Omental fat pad (tissue), 4 donors: ENCODE results near the gene UBAP1L. TPM values are rescaled to one million over a fixed set of nuclear protein-coding genes. Genes with fewer than 3 reads are reported as not detected.

ENCODE experiments used
- ATAC-seq: fragments of 150-250 bp; one replicate; pipeline ENCODE4 v1.9.1; 2016; ENCODE audit warnings: mild to moderate bottlenecking, moderate library complexity; ENCODE audit not compliant: low FRiP score
- DNase-seq: peaks from one replicate; pipeline ENCODE4 v3.0.0-alpha.2; 2019; ENCODE audit warnings: low spot score
- total RNA-seq, 4 donors: library from RNA; depleted of rRNA; stranded (reverse); fragments of >200 nt; gene quantifications; one replicate each; pipeline ENCODE4 v1.1.0, GENCODE V29; 2016
- TF ChIP-seq, protein P1 (sequence below), 3 donors: fragments of 450-650 bp; IDR thresholded peaks; one replicate each; pipeline ENCODE4 v1.5.1; 2016 to 2017; ENCODE audit warnings: antibody characterized with exemption in 3 of 3, mild to moderate bottlenecking in 3 of 3, moderate library complexity in 2 of 3

Gene UBAP1L
- total RNA-seq, 4 donors from 2014 or later: 2.9 to 5.6 (median 4.6) TPM

DNA sequence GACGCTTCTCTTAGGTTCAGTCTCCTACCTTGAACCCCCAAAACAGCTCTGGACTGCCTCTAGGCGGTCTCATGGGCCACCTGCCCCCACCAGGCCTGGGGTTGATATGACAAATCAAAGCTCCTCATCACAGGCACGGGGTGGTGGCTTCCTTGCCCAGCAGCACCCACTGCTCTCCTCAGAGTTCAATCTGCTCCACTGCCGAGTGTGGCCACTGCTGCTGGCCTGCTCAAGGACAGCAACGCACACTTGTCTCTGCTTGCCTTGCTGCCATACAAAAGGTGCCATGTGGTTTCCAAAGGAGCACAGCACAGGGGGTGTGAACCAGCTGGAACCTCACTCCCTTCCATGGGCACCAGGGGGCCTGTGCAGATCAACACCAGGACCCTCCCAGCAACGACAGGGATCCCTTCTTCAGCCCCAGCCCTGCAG, 28.3 kb downstream of the UBAP1L start:
- ATAC-seq (no peak), DNase-seq (no peak)
- TF ChIP-seq, protein P1, sequence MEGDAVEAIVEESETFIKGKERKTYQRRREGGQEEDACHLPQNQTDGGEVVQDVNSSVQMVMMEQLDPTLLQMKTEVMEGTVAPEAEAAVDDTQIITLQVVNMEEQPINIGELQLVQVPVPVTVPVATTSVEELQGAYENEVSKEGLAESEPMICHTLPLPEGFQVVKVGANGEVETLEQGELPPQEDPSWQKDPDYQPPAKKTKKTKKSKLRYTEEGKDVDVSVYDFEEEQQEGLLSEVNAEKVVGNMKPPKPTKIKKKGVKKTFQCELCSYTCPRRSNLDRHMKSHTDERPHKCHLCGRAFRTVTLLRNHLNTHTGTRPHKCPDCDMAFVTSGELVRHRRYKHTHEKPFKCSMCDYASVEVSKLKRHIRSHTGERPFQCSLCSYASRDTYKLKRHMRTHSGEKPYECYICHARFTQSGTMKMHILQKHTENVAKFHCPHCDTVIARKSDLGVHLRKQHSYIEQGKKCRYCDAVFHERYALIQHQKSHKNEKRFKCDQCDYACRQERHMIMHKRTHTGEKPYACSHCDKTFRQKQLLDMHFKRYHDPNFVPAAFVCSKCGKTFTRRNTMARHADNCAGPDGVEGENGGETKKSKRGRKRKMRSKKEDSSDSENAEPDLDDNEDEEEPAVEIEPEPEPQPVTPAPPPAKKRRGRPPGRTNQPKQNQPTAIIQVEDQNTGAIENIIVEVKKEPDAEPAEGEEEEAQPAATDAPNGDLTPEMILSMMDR (IDR thresholded peaks at IDR 0.05): no peak

DNA sequence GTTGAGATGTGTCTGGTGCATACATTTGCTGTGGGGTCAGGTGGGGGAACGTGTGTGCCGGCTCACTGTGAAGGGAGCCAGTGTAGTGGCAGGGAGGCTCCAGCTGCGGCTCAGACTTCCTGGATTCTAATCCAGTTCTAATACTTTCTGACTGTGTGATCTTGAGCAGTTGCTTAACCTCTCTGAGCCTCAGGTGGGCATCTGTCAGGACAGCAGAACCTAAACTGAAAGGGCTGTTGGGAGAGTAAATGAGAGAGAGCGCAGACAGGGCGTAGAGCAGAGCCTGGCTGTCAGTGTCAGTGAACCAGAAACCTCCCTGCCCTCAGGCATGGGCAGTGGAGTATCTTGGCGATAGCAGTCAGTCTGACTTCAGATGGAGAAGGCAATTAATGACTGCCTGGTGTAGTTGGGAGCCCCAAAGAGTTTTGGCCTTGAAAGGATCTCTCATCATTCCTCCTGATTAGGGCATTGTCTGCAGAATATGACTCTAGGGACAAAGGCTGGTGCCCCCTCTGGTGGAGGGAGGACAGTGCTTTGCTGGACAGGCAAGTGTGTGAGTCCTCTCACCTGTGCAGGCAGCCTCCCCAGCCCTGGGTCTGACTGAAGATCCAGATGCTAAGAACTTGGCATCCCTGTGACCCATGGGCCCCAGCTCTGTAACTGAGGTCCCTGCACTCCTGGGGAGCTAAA, 28.9 kb downstream of the UBAP1L start:
- DNase-seq (no peak), ATAC-seq (no peak)
- TF ChIP-seq, protein P1 (IDR thresholded peaks at IDR 0.05): no peak

GRCh38 chr15:65085207-65085753, 29.7 kb downstream of the UBAP1L start:
- TF ChIP-seq, protein P1 (IDR thresholded peaks at IDR 0.05): no peak
- DNase-seq (no peak), ATAC-seq (no peak)

DNA sequence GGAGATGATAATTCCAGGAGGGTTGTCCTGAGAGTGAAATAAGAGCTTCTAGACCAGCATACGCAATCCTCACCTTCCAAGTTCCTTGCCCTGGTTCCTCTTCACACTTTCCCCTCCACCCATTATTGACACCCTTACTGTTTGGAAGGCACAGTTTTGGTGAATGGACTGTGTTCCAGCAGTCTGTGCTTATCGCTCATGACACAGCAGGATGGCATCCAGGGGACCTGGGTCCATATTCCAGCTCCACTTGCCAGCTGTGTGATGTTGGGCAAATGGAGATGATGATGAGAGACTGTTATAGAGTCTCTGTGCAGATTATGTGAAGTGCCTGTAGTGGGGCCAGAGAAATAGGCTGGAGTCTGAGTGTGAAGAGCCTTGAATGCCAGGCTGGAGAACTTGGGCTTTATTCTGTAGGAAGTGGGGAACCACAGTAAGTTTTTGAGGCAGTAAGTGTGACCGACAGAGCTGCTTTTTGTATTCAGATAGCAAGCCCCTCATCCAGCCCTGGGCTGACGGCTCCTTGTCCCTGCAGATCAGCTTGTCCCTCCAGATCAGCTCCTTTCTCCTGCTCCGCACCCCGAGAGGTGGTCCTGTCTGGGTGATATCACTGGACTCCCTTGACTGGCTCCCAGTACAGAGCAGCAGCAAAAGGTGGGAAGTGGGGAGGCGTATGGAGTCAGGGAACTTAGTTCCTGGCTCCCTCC, 30.3 kb downstream of the UBAP1L start:
- TF ChIP-seq, protein P1 (IDR thresholded peaks at IDR 0.05): no peak
- ATAC-seq (no peak), DNase-seq (no peak)

DNA sequence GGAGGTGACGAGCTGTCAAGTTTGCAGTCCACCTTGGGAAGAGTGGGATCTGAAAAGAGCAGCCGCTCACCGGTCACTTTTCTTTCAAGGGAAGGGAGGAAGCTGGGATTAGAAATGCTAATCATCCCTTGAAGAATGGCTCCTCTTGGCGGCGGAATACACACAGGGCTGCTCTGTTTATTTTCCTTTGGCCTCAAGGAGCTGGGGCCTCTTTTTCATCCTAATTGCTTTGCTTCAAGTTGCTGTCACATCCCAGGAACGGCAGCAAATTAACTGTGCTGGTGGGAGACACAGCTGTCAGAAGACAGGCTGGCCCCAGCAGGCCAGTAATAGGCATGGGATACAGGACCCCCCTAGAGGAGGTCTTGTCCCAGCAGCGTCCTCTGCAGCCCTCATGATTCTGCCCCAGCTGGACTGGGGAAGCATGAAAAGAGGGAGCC, 31.7 kb downstream of the UBAP1L start:
- TF ChIP-seq, protein P1 (IDR thresholded peaks at IDR 0.05): no peak
- DNase-seq (no peak), ATAC-seq (no peak)

- no peak for ATAC-seq
- TF ChIP-seq, protein P1 (IDR thresholded peaks at IDR 0.05): no peak
- no peak for DNase-seq
Observed at GRCh38 chr15:65082303-65082953, 32.6 kb downstream of the UBAP1L start.
